ENCODE measurements around the gene ATP12A. TPM values are rescaled to one million over a fixed set of nuclear protein-coding genes. Genes with fewer than 3 reads are reported as not detected.

The ATP12A gene
- total RNA-seq, 1 donor from 2014 or later = not detected

- no peak for DNase-seq (ENCODE audit: low read depth, low spot score)
Observed at GRCh38 chr13:24688111-24688510, 7.9 kb downstream of the ATP12A start.

DNA sequence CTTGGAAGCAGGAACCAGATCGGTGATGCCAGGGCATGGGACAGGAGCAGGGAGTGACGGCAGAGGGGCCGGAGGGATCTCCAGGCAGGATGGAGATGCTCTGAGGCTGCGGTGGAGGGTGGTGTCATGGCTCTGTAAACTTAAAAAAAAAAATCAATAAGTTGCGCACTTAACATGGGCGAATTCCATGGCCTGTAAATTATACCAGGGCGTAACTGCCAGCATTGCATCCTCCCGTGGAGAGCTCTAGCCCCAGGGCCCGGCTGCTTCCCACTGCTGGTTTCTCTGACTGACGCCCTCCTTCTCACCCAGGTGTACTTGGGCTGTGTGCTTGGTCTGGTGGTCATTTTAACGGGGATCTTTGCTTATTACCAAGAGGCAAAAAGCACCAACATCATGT, 8.7 kb downstream of the ATP12A start:
- no peak for DNase-seq (ENCODE audit: low read depth, low spot score)

DNA sequence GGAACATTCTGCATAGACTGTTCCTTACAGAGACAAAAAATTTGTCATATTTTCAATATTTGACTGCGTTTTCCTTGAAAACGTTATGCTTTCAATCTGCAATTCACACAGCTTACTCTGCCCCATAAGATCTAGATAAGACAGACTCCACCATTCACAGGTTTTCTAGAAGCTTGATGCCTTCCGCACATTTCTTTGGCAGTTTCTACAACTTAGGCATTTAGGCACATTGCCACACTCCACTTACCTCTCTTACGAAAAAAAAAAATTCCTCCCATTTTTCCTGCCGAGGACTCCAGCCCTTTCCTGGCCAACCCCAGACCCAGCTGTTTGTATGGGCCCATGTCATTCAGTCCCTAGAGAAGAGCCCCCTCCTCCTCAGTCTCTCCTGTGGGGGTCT, 11.2 kb downstream of the ATP12A start:
- no peak for DNase-seq (ENCODE audit: low read depth, low spot score)

- DNase-seq (ENCODE audit: low read depth, low spot score) = no peak
Observed at GRCh38 chr13:24692561-24692960, 12.4 kb downstream of the ATP12A start.

DNA sequence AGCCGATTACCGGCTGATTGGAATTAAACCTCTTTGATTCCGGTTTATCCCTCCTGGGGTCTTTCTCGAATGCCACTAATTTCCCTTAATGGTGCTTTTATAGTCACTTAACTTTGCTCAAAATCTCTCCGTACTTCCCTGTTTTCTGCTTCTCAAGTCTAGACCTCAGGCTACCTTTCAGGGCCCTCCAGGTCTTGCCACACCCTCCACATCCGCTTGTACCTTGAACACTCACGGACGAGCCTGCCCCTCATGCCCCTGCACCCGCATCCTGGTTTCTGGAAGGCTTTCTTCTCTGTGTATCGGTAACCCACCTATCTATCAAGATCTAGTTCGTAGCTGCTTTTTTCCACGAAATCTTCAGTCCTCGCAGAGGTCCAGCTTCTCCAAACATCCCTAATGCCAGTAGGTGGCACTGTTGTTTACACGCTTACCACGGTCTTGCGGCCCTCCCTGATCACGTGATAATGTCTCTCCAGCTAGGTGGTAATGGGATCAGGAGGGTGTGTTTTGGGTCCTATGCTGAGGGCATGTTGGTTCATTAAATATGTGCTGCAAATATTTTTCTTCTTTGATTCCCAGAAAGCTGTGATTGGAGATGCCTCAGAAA, 13.8 kb downstream of the ATP12A start:
- DNase-seq (ENCODE audit: low read depth, low spot score) = no peak

DNA sequence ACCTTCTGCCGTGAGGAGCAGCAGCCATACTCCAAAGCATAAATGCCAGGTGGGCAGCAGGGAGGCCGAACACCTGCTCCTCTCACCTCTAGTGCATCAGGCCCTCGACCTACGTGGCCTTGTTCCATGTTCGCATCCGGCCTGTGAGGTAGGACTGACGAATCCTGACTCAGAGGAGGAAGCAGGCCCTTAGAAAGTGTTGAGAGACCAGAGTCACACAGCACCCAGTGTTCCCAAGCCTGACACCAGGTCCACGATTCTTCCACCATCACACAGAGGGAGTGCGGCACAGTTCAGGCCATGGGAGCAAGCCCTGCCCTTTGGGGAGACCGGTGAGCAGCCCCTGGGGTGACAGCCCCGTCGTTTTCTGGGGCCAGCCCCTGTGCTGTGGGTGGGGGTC, 14.7 kb downstream of the ATP12A start:
- DNase-seq (ENCODE audit: low read depth, low spot score) = no peak

- no peak for DNase-seq (ENCODE audit: low read depth, low spot score)
Observed at GRCh38 chr13:24698686-24699085, 18.5 kb downstream of the ATP12A start.

GRCh38 chr13:24699541-24699940, 19.3 kb downstream of the ATP12A start:
- no peak for DNase-seq (ENCODE audit: low read depth, low spot score)

- DNase-seq (ENCODE audit: low read depth, low spot score) = no peak
Observed at GRCh38 chr13:24700539-24700938, 20.3 kb downstream of the ATP12A start.

- no peak for DNase-seq (ENCODE audit: low read depth, low spot score)
Observed at GRCh38 chr13:24706886-24707585, 26.8 kb downstream of the ATP12A start.

DNA sequence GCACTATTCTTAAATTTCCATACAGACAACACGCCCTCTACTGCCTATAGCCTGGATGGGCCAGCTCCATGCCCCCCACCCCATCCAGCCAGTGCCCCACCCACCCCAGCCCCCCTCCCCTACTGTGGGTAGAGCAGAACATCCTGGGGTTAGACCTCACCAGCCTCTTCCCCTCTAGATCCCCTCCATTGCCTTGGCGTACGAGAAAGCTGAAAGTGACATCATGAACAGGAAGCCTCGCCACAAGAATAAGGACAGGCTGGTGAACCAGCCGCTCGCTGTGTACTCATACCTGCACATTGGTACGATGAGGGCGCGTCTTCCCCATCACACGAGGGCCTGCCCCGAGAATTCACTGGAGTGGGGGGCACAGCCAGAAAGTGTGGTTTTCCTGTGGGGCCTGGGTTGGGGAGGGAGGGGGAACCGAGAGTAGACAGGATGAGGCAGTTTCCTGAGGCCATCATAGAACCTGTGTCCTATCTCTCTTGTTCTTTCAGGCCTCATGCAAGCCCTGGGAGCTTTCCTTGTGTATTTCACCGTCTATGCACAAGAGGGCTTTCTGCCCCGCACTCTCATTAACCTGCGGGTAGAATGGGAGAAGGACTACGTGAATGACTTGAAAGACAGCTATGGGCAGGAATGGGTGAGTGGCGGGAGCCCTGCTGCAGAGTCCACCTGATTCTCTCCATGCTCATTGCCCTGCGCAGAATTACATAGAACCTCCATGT, 29.1 kb downstream of the ATP12A start:
- DNase-seq (ENCODE audit: low read depth, low spot score) = no peak

DNA sequence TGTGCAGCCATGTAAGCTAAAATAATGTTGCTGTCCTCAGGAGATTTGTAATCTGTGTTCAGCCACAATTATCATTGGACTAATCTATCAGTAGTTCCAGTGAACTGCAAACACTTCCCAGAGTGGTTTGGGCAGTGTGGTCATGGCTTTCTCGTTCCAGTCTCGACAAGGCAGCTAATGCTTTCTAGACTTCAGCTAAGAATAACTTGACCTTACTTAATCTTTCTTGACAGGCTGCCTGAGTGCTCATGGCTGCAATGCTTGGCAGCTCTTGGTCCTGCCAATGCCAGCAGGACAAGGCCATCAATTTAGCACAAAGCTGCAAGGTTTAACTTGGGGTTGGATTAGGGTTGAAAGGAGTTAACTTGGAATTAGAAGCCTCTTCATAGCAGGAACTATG, 32.8 kb downstream of the ATP12A start:
- DNase-seq (ENCODE audit: low read depth, low spot score) = no peak

DNA sequence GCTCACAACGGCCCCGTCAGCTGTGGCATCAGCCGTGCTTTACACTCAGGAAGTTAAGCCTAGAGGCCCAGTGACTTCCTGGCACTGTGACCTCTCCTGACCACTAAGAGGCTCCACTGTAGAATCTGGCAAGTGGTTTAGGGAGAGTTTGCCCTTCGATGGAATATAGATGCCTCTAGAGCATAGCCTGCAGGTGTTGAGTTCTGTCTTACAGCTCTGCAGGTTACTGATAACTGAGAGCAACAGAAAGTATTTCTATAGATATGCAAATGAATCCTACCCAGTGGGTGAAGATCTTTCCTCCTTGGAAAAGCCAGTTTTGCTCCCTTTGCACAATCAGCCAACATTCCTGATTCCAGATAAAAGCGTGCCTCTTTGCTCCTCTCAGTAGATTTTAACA, 35.8 kb downstream of the ATP12A start:
- DNase-seq (ENCODE audit: low read depth, low spot score) = no peak

GRCh38 chr13:24716446-24716845, 36.2 kb downstream of the ATP12A start:
- DNase-seq (ENCODE audit: low read depth, low spot score) = no peak

DNA sequence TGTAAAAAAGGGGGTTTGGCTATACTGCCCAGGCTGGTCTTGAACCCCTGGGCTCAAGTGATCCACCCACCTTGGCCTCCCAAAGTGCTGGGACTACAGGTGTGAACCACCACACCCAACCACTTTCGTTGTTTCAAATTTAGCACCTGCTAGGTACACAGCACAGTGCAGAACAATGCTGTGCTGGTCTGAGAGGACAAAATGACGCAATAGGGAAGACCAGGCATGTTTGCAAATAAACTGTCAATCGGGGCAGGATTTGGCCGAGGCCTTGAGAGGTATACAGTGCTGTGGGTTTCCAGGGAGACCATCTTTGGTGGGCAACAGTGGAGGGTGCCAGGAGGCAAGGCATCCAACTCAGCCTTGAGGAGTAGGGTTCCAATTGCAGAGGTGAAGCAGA, 37.0 kb downstream of the ATP12A start:
- DNase-seq (ENCODE audit: low read depth, low spot score) = no peak

DNA sequence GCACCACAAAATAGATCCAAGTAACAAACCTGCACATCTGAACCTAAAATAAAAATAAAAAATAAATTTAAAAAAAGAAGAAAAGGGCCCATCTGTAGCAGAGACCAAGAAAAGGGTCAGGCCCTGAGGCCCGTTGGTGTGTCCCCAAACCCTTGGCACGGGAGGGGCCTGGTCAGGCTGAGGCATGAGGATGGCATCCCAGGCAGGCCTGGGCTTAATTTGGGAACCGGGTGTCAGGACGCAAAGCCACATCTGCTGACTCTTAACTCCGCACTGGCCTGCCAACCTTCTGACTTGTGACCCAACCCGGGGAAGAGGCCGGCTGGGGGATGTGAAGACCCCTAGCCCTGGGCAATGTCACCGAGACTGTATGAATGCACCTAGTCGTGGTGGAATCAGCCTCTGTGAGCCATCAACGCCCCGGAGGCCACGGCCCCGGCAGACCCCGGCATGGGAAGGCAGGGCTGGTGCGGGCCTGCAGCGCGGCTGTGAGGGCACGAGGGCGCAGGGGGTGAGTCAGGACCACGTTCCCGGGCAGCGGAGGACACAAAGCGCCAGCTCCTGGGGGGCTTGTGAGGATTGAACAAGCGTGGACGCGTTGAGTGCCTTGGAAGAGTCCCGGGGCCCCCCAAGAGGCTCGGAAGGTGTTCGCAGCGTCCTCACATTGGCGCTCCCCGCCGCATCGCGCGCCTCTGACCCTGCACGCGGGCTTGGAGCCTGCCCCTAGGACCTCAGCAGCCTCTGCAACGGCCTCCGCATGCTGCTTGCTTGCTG, 38.2 kb downstream of the ATP12A start:
- DNase-seq (ENCODE audit: low read depth, low spot score) = no peak

- DNase-seq (ENCODE audit: low read depth, low spot score) = no peak
Observed at GRCh38 chr13:24719139-24719538, 38.9 kb downstream of the ATP12A start.

GRCh38 chr13:24723206-24723605, 43.0 kb downstream of the ATP12A start:
- DNase-seq (ENCODE audit: low read depth, low spot score) = no peak

- DNase-seq (ENCODE audit: low read depth, low spot score) = no peak
Observed at GRCh38 chr13:24724714-24725113, 44.5 kb downstream of the ATP12A start.

DNA sequence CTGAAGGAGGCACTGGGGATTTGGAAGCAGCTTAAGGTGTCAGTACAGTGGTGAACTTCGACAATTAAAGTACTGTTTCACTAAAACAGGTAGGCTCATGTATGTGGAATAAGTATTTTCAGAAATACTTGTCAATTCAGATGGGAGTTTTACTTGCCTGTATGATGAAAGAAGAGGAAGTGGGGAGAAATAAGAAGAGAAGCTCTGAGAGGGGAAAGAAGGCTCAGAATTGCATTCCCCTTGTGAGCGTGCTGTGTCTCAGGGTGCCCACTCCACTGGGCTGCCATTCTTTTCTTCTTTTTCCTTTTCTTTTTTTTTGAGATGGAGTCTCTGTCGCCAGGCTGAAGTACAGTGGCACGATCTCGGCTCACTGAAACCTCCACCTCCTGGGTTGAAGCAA, 45.2 kb downstream of the ATP12A start:
- no peak for DNase-seq (ENCODE audit: low read depth, low spot score)

DNA sequence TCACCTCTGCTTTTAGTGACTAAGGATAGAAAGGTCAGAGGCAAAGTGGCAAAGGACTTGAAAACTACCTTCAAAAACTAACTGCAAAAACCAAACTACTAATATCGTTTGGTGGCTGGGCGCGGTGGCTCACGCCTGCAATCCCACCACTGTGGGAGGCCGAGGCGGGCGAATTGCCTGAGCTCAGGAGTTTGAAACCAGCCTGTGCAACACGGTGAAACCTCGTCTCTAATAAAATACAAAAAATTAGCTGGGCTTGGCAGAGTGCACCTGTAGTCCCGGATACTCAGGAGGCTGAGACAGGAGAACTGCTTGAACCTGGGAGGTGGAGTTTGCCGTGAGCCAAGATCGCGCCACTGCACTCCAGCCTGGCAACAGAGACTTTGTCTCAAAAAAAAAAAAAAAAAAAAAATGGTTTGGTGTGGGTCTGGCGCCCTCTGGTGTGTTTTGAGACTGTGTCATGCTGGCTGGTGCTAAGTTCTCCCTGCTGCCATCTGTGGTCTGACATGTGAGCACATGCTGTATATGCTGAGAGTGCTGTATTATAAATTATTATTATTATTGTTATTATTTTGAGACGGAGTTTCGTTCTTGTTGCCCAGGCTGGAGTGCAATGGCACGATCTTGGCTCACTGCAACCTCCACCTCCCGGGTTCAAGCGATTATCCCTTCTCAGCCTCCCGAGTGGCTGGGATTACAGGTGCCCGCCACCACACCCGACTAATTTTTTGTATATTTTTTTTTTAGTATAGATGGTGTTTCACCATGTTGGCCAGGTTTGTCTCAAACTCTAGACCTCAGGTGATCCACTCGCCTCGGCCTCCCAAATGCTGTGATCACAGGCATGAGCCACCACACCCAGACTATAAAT, 47.8 kb downstream of the ATP12A start:
- peak; percentile 61 for DNase-seq (ENCODE audit: low read depth, low spot score)

All from pulmonary artery endothelial cell (primary cell).